Osteoblast (primary cell): Measurements from ENCODE around the gene RUFY1. TPM values are rescaled to one million over a fixed set of nuclear protein-coding genes. Genes with fewer than 3 reads are reported as not detected.
"Not testable (repeated sequence)": the region's sequence is repeated elsewhere in the genome, so short reads cannot be mapped to it uniquely, and the experiment has no call there.

Experiments
- DNase-seq: peaks from one replicate; pipeline ENCODE4 v3.0.0; 2011; ENCODE audit warnings: low spot score, mixed read lengths; ENCODE audit not compliant: insufficient read length; ENCODE audit errors: missing footprints
- H2AFZ ChIP-seq: 2 replicates; pipeline ENCODE4 v1.6.0; 2011; ENCODE audit warnings: mild to moderate bottlenecking, low read length
- H3K27ac ChIP-seq: 2 replicates; pipeline ENCODE4 v1.5.1; 2011; ENCODE audit warnings: mild to moderate bottlenecking, low read depth, low read length, moderate library complexity
- H3K27me3 ChIP-seq: 2 replicates; pipeline ENCODE4 v1.6.0; 2012; ENCODE audit warnings: mild to moderate bottlenecking, control low read depth, inconsistent platforms, low read length, moderate library complexity; ENCODE audit not compliant: insufficient read depth
- H3K36me3 ChIP-seq: 2 replicates; pipeline ENCODE4 v1.5.1; 2011; ENCODE audit warnings: mild to moderate bottlenecking, low read length, control low read depth, moderate library complexity; ENCODE audit not compliant: insufficient read depth
- H3K4me1 ChIP-seq: 2 replicates; pipeline ENCODE4 v1.5.1; 2011; ENCODE audit warnings: mild to moderate bottlenecking, low read length, control low read depth, moderate library complexity; ENCODE audit not compliant: insufficient read depth
- H3K4me2 ChIP-seq: 2 replicates; pipeline ENCODE4 v1.6.0; 2011; ENCODE audit warnings: mild to moderate bottlenecking, low read length; ENCODE audit not compliant: insufficient read depth
- H3K4me3 ChIP-seq: fragments of 200-600 bp; sonication (generic); 3 replicates; pipeline ENCODE4 v1.5.1; 2012; ENCODE audit warnings: mild to moderate bottlenecking, low read length, inconsistent platforms; ENCODE audit not compliant: insufficient read depth
- H3K79me2 ChIP-seq: 2 replicates; pipeline ENCODE4 v1.6.0; 2012; ENCODE audit warnings: mild to moderate bottlenecking, low read length, control low read depth, inconsistent platforms; ENCODE audit not compliant: insufficient read depth
- H3K9me3 ChIP-seq: 2 replicates; pipeline ENCODE4 v1.5.1; 2011; ENCODE audit warnings: low read depth, low read length, control low read depth
- H4K20me1 ChIP-seq: 2 replicates; pipeline ENCODE4 v1.6.0; 2012; ENCODE audit warnings: mild to moderate bottlenecking, low read length, control low read depth; ENCODE audit not compliant: insufficient read depth
- CTCF ChIP-seq: IDR thresholded peaks from 2 replicates; pipeline ENCODE4 v1.5.1; 2011; ENCODE audit warnings: mild to moderate bottlenecking, low read depth, low read length, moderate library complexity; ENCODE audit errors: extremely low read depth
- total RNA-seq: library from RNA; depleted of rRNA; stranded (reverse); fragments of >200 nt; gene quantifications from 2 replicates; pipeline ENCODE4 v1.2.3, GENCODE V29; 2012

The RUFY1 gene, protein sequence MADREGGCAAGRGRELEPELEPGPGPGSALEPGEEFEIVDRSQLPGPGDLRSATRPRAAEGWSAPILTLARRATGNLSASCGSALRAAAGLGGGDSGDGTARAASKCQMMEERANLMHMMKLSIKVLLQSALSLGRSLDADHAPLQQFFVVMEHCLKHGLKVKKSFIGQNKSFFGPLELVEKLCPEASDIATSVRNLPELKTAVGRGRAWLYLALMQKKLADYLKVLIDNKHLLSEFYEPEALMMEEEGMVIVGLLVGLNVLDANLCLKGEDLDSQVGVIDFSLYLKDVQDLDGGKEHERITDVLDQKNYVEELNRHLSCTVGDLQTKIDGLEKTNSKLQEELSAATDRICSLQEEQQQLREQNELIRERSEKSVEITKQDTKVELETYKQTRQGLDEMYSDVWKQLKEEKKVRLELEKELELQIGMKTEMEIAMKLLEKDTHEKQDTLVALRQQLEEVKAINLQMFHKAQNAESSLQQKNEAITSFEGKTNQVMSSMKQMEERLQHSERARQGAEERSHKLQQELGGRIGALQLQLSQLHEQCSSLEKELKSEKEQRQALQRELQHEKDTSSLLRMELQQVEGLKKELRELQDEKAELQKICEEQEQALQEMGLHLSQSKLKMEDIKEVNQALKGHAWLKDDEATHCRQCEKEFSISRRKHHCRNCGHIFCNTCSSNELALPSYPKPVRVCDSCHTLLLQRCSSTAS
- 51.8 and 54.2 TPM in 2 replicates for total RNA-seq

DNA sequence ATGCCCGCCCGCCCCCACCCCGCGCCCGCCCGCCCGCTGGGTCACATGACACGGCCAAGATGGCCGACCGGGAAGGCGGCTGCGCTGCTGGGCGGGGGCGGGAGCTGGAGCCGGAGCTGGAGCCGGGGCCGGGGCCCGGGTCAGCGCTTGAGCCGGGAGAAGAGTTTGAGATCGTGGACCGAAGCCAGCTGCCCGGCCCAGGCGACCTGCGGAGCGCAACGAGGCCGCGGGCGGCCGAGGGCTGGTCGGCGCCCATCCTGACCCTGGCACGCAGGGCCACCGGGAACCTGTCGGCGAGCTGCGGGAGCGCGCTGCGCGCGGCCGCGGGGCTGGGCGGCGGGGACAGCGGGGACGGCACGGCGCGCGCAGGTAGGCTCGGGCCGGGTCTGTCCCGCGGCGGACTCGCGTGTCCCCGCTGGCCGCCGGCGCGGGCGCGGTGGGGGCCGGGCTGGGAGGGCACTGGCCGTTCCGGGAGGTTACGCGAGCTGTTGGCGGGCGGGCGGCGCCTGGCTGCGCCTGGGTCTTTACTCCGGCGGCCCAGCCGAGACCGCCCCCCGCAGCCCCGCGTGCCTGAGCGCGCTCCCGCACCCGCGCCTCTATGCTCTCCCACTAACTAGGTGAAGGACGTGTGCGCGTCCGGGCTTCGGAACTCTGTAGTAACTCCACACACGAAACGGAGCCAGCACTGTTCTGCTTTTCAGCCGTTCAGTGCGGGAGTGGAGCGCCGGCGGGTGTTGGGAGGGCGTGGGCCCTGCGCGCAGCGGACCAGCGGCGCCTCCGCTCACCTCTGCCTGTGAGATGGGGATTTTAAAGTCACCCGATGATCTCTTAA, at the start of gene RUFY1:
Gene RUFY1, plus strand, starts transcription at position 44 of the 832 bp plus-strand sequence. Its CDS starts 16 bp downstream, at position 60.
- DNase-seq, result peak; percentile 98
- Histone ChIP-seq H3K9me3 (no peaks in the 10 kb centered on the region), H3K27ac (peak within 1 kb of the TSS; percentile 95), H4K20me1 (peaks cover 2% of the 10 kb centered on the region), H3K4me3 (peak within 1 kb of the TSS; percentile 94), H3K4me1 (peaks cover 23% of the 10 kb centered on the region), H3K27me3 (no peaks in the 10 kb centered on the region), H3K4me2 (peak within 1 kb of the TSS; percentile 93), H2AFZ (peak within 1 kb of the TSS; percentile 94), H3K79me2 (peaks cover 35% of the 10 kb centered on the region), H3K36me3 (no peaks in the 10 kb centered on the region)
- TF ChIP-seq CTCF, result no peak

- DNase-seq, H4K20me1 ChIP-seq, H3K4me2 ChIP-seq, H3K4me1 ChIP-seq, H3K27me3 ChIP-seq, H2AFZ ChIP-seq, H3K4me3 ChIP-seq, H3K36me3 ChIP-seq, H3K79me2 ChIP-seq, H3K9me3 ChIP-seq, H3K27ac ChIP-seq: not testable (repeated sequence)
Measured at GRCh38 chr5:179501997-179502396, 48.4 kb upstream of the RUFY1 start.

GRCh38 chr5:179502420-179502819, 47.9 kb upstream of the RUFY1 start:
- H3K27ac ChIP-seq, H3K4me2 ChIP-seq, H3K4me3 ChIP-seq, H3K79me2 ChIP-seq, H3K27me3 ChIP-seq, H4K20me1 ChIP-seq, H2AFZ ChIP-seq, H3K9me3 ChIP-seq, H3K4me1 ChIP-seq, DNase-seq, H3K36me3 ChIP-seq: not testable (repeated sequence)

GRCh38 chr5:179504191-179504590, 46.2 kb upstream of the RUFY1 start:
- Histone ChIP-seq H3K27me3 (no peaks in the 10 kb centered on the region), H3K79me2 (no peaks in the 10 kb centered on the region), H3K4me1 (no peaks in the 10 kb centered on the region), H3K36me3 (no peaks in the 10 kb centered on the region), H3K4me2 (no peak overlapping the region), H3K9me3 (no peaks in the 10 kb centered on the region), H2AFZ (no peak overlapping the region), H4K20me1 (no peaks in the 10 kb centered on the region), H3K4me3 (no peak overlapping the region), H3K27ac (no peak overlapping the region)
- DNase-seq, result peak; percentile 8
- no peak for TF ChIP-seq CTCF
